Gastrocnemius medialis (tissue), 4 donors: ENCODE measurements around the gene OR5K1. TPM values are rescaled to one million over a fixed set of nuclear protein-coding genes. Genes with fewer than 3 reads are reported as not detected.

Source experiments
- ATAC-seq, 2 donors: fragments of 150-250 bp; one replicate each; pipeline ENCODE4 v1.9.1; 2016
- DNase-seq, 2 donors: peaks; one replicate each; pipeline ENCODE4 v3.0.0-alpha.2; 2019
- H3K27ac ChIP-seq, 4 donors: fragments of 200-600 bp; sonication (generic); 1 replicate in 1 of 4; 2 replicates in 3 of 4; pipeline ENCODE4 v1.5.1; 2016 to 2018; ENCODE audit warnings: mild to moderate bottlenecking in 2 of 4, moderate library complexity in 1 of 4
- H3K27me3 ChIP-seq, 3 donors: fragments of 200-600 bp; sonication (generic) in 2 of 3; 1 replicate in 1 of 3; 2 replicates in 2 of 3; pipeline versions ENCODE4 v1.5.1 to v1.6.0; 2016 to 2019; ENCODE audit warnings: mild to moderate bottlenecking in 1 of 3, moderate library complexity in 1 of 3
- H3K36me3 ChIP-seq, 2 donors: fragments of 200-600 bp; sonication (generic) in 1 of 2; one replicate each; pipeline ENCODE4 v1.5.1; 2017 to 2018
- H3K4me1 ChIP-seq, 2 donors: fragments of 200-600 bp; sonication (generic) in 1 of 2; one replicate each; pipeline ENCODE4 v1.5.1; 2016 to 2017; ENCODE audit warnings: mild to moderate bottlenecking in 2 of 2
- H3K4me3 ChIP-seq, 4 donors: fragments of 200-600 bp; sonication (generic) in 3 of 4; 1 replicate in 1 of 4; 2 replicates in 3 of 4; pipeline ENCODE4 v1.5.1; 2016 to 2019; ENCODE audit warnings: mild to moderate bottlenecking in 2 of 4
- H3K9me3 ChIP-seq, 3 donors: fragments of 200-600 bp; sonication (generic) in 2 of 3; 1 replicate in 1 of 3; 2 replicates in 2 of 3; pipeline ENCODE4 v1.5.1; 2016 to 2019
- POLR2A ChIP-seq, 2 donors: fragments of 450-650 bp; IDR thresholded peaks; one replicate each; pipeline ENCODE4 v1.6.1; 2017; ENCODE audit warnings: antibody characterized with exemption in 2 of 2, mild to moderate bottlenecking in 2 of 2, moderate library complexity in 2 of 2
- in situ Hi-C, 4 donors: fragments of 200-750 bp; cut with MboI; loops; one replicate each; pipeline versions ENCODE4 v1.15.0 to v1.8.0; 2017; ENCODE audit warnings: low sequenced_read_pairs in 4 of 4
- intact Hi-C: fragments of 100-400 bp; cut with DNase I; formaldehyde crosslinking; loops from one replicate; pipeline ENCODE4 v1.15.1; 2023; ENCODE audit warnings: low total_unique reads
- total RNA-seq, 4 donors: library from RNA; depleted of rRNA; stranded (reverse); fragments of >200 nt; gene quantifications; one replicate each; pipeline versions ENCODE4 v1.1.0 to v1.2.3, GENCODE V29; 2016
- TF ChIP-seq, protein P1 (sequence below), 5 experiments: fragments of 450-650 bp in 3 of 5; fragments of 200-600 bp in 2 of 5; sonication (generic) in 2 of 5; IDR thresholded peaks in 4 of 5; conservative IDR thresholded peaks in 1 of 5; 1 replicate in 4 of 5; 2 replicates in 1 of 5; pipeline ENCODE4 v1.5.1; 2016 to 2019; ENCODE audit warnings: antibody characterized with exemption in 5 of 5, mild to moderate bottlenecking in 3 of 5, moderate library complexity in 3 of 5

Gene OR5K1
- total RNA-seq, 4 donors from 2014 or later: not detected

DNA sequence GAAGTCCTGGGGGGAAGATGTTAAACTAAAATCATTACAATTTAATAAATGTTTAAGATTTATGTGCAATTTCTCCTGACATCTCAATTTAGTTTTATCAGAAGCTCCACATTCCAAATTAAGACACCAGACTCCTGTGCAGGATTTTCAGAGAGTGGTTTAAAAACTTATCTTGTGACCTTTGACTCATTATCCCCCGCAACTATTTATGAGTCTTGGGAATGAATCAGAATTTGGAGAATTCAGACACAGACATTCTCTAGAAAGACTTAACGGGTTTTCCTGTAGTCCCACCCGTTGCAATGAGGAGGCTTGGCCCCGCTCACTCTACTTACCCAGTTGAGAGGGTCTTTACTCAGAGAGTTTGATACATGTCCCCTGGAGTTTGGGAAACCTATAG is 41.5 kb downstream of the OR5K1 start:
- DNase-seq (no peak), ATAC-seq (no peak)
- in situ Hi-C loops (no loop called here), intact Hi-C loops (no loop called here)
- Histone ChIP-seq H3K27me3 (no peaks in the 10 kb centered on the region), H3K36me3 (no peaks in the 10 kb centered on the region), H3K9me3 (no peaks in the 10 kb centered on the region), H3K4me1 (no peaks in the 10 kb centered on the region), H3K4me3 (no peak overlapping the region), H3K27ac (no peak overlapping the region)
- TF ChIP-seq POLR2A (IDR thresholded peaks at IDR 0.05): no peak
- TF ChIP-seq, protein P1, sequence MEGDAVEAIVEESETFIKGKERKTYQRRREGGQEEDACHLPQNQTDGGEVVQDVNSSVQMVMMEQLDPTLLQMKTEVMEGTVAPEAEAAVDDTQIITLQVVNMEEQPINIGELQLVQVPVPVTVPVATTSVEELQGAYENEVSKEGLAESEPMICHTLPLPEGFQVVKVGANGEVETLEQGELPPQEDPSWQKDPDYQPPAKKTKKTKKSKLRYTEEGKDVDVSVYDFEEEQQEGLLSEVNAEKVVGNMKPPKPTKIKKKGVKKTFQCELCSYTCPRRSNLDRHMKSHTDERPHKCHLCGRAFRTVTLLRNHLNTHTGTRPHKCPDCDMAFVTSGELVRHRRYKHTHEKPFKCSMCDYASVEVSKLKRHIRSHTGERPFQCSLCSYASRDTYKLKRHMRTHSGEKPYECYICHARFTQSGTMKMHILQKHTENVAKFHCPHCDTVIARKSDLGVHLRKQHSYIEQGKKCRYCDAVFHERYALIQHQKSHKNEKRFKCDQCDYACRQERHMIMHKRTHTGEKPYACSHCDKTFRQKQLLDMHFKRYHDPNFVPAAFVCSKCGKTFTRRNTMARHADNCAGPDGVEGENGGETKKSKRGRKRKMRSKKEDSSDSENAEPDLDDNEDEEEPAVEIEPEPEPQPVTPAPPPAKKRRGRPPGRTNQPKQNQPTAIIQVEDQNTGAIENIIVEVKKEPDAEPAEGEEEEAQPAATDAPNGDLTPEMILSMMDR (IDR thresholded peaks at IDR 0.05 in 4 of 5, conservative IDR thresholded peaks at IDR 0.05 in 1 of 5): no peak

DNA sequence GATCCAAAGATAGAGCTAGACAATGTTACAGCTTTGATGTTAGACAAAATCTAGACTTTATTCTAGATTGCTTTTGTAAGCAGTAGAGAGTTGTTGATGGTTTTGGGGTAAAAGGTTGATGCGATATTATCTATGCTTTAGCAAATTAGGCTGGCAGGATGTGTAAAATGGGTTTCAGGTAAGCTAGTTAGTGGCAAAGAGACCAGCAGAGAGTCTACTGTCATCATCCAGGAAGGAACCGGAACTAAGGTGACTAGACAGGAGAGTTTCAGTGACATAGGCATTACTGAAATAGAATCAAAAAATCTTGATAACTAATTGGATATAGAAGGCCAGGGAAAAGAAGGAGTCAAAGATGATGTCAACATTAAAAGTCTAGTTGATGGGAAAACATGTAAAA is 45.6 kb downstream of the OR5K1 start:
- no peak for DNase-seq
- no peaks in the 10 kb centered on the region for H3K27me3 ChIP-seq
- H3K27ac ChIP-seq: no peak overlapping the region
- intact Hi-C loops: no loop called here
- TF ChIP-seq, protein P1 (IDR thresholded peaks at IDR 0.05 in 4 of 5, conservative IDR thresholded peaks at IDR 0.05 in 1 of 5): no peak
- TF ChIP-seq POLR2A (IDR thresholded peaks at IDR 0.05): no peak
- in situ Hi-C loops: no loop called here
- ATAC-seq: no peak
- no peaks in the 10 kb centered on the region for H3K36me3 ChIP-seq
- no peak overlapping the region for H3K4me3 ChIP-seq
- H3K9me3 ChIP-seq: no peaks in the 10 kb centered on the region
- H3K4me1 ChIP-seq: peaks cover 5 to 14% of the 10 kb centered on the region in 2 donors

- Histone ChIP-seq H3K9me3 (no peaks in the 10 kb centered on the region), H3K36me3 (peaks cover 0 to 29% of the 10 kb centered on the region in 2 donors), H3K27me3 (no peaks in the 10 kb centered on the region), H3K4me3 (no peak overlapping the region), H3K4me1 (peaks cover 5 to 18% of the 10 kb centered on the region in 2 donors), H3K27ac (peak overlapping the region in 3 of 4 donors; percentile 3 to 34 (median 17))
- DNase-seq: no peak
- in situ Hi-C loops: loop anchor here in 1 of 4 donors (10.0 kb wide), 1 partner anchor 72 kb away; no protein-coding TSS in a partner anchor
- no peak for ATAC-seq
- intact Hi-C loops: no loop called here
- TF ChIP-seq, protein P1 (IDR thresholded peaks at IDR 0.05 in 4 of 5, conservative IDR thresholded peaks at IDR 0.05 in 1 of 5): no peak
- TF ChIP-seq POLR2A (IDR thresholded peaks at IDR 0.05): no peak
These were observed 49.6 kb downstream of the OR5K1 start for GRCh38 chr3:98512576-98512975.

DNA sequence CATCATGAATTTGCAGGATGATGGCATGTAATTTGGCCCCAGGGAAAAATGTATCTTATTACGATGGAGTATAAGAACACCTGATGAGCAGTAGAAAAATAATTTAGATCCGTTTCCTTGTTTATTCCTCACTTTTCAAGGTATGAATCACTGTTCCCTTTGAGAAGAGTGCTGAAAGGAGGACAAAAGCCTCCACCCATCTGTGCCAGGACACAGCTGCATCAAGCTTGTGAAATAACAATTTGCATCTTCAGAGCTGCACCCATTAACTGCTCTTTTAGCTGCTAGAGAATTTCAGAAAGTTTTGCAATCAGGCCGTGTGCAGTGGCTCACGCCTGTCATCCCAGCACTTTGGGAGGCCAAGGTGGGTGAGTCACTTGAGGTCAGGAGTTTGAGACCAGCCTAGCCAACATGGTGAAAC is 50.1 kb downstream of the OR5K1 start:
- Histone ChIP-seq H3K27me3 (no peaks in the 10 kb centered on the region), H3K9me3 (no peaks in the 10 kb centered on the region), H3K4me3 (no peak overlapping the region), H3K27ac (peak overlapping the region in 3 of 4 donors; percentile 3 to 43 (median 34)), H3K4me1 (peaks cover 5 to 18% of the 10 kb centered on the region in 2 donors), H3K36me3 (peaks cover 0 to 32% of the 10 kb centered on the region in 2 donors)
- intact Hi-C loops (no loop called here), in situ Hi-C loops (loop anchor here in 1 of 4 donors (10.0 kb wide), 1 partner anchor 72 kb away; no protein-coding TSS in a partner anchor)
- peak; percentile 93 to 97 for ATAC-seq
- peak; percentile 19 to 74 for DNase-seq
- no peak for TF ChIP-seq POLR2A (IDR thresholded peaks at IDR 0.05)
- TF ChIP-seq, protein P1 (IDR thresholded peaks at IDR 0.05 in 4 of 5, conservative IDR thresholded peaks at IDR 0.05 in 1 of 5): no peak

DNA sequence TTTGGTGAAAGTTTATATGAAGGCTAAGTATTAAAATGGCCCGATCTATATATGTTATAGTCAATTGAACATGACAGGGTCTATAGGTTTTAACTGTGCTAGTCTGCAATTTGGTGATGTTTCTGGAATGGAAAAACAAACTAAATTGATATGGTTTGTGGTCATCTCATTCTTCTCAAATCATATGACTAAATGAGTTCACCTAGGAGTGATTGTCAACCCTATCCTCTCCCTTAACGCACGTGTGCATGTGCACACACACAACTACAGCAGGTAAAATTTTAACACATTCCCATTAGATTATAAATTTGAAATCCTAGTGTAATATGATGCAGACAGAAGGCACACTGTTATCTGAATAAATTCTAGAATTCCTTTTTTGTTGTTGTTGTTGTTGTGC is 50.7 kb downstream of the OR5K1 start:
- intact Hi-C loops (no loop called here), in situ Hi-C loops (loop anchor here in 1 of 4 donors (10.0 kb wide), 1 partner anchor 71 kb away; no protein-coding TSS in a partner anchor)
- no peak for DNase-seq

More for the DNA sequence above, 50.7 kb downstream of the OR5K1 start:
- peaks cover 0 to 38% of the 10 kb centered on the region in 2 donors for H3K36me3 ChIP-seq
- peaks cover 5 to 18% of the 10 kb centered on the region in 2 donors for H3K4me1 ChIP-seq
- H3K4me3 ChIP-seq: no peak overlapping the region
- peak overlapping the region; percentile 19 to 43 (median 26) for H3K27ac ChIP-seq
- no peaks in the 10 kb centered on the region for H3K9me3 ChIP-seq
- no peak for ATAC-seq
- TF ChIP-seq, protein P1 (IDR thresholded peaks at IDR 0.05 in 4 of 5, conservative IDR thresholded peaks at IDR 0.05 in 1 of 5): no peak
- TF ChIP-seq POLR2A (IDR thresholded peaks at IDR 0.05): no peak
- H3K27me3 ChIP-seq: no peaks in the 10 kb centered on the region
